SIG-M5 treated with dmso at 0.1 percent for 504 hours (cell line): ENCODE data around the gene FOXN3.

Source experiments
- DNase-seq: peaks from one replicate; lab custom pipeline; 2025; ENCODE audit not compliant: unreplicated experiment; lab: John Stamatoyannopoulos, UW

FOXN3 gene

DNA sequence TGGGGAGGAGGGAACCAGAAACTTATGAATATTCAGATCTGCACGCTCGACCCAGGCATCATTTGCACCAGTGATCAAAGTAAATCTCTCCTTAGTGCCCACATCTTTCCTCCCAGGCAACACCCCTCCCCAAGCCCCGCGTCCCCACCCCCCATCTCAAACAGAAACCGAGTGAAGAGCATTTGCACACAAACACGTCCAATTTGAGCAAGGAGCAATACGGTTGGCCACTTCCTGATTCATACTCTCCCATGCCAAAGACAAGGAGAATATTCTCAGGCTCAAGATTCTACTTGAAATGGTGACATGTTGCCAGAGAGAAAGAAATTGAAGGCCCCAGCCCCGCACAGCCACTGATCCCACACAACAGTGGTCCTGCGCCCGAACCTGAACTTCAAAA lies 7.1 kb downstream of the FOXN3 start:
- DNase-seq = no peak

GRCh38 chr14:89408907-89409700 lies 7.9 kb downstream of the FOXN3 start:
- no peak for DNase-seq

GRCh38 chr14:89407856-89408255 lies 9.2 kb downstream of the FOXN3 start:
- DNase-seq = no peak

- DNase-seq = no peak
Measured at GRCh38 chr14:89406941-89407340, 10.1 kb downstream of the FOXN3 start.

DNA sequence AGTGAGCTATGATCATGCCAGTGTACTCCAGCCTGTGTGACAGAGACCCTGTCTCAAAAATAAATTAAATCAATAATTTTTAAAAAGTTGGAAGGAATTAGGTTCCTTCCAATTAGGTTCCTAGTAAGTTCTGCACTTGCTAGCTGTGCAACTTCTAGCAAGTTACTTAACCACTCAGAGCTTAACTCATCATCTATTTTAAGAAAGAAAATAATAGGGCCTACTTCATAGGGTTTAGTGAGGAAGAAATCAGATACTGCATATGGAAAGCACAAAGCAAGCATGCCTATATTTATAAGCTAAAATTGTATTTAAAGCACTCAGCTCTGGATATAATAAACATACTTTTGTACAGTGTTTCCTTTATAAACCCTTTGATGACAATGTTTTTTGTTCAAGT lies 10.7 kb downstream of the FOXN3 start:
- DNase-seq = no peak

- DNase-seq = no peak
Measured at GRCh38 chr14:89405712-89406111, 11.3 kb downstream of the FOXN3 start.

DNA sequence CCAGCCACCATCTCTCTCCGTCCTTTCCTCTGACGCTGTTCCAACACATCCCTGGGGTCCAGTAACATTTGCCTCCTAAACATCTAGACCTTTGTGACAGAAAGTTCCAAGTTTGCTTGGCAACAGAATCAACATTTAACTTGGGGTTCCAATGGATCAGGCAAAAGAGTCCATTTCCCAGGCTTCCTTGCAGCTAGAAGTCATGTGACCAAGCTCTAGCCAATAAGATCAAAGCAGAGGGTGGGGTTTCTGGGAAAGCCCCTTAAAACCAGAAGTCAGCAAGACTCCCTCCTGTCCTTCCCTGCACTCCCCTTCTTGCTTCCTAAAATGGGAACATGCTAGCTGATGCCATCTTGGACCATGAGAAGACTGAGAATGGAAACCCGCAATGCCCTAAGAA lies 14.7 kb downstream of the FOXN3 start:
- no peak for DNase-seq

- DNase-seq = no peak
Measured at GRCh38 chr14:89401761-89402160, 15.3 kb downstream of the FOXN3 start.

GRCh38 chr14:89401241-89401640 lies 15.8 kb downstream of the FOXN3 start:
- no peak for DNase-seq

DNA sequence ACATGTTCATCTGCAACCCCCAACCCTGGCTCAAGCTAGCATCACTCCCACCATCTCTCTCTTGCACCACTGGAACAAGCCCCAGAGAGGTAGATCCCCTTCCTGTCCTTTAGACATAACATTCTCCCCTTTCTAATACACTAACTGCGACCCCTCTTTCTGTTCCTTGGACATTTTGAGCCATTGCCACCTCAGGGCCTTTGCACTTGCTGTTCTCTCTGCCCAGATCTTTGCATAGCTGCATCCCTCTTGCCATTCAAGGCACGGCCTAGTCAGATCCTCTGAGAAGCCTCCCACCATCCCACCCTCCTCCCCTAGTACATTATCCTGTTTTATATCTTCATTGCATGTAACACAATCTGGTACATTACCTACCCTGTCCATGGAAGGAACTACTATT lies 16.5 kb downstream of the FOXN3 start:
- DNase-seq = no peak

DNA sequence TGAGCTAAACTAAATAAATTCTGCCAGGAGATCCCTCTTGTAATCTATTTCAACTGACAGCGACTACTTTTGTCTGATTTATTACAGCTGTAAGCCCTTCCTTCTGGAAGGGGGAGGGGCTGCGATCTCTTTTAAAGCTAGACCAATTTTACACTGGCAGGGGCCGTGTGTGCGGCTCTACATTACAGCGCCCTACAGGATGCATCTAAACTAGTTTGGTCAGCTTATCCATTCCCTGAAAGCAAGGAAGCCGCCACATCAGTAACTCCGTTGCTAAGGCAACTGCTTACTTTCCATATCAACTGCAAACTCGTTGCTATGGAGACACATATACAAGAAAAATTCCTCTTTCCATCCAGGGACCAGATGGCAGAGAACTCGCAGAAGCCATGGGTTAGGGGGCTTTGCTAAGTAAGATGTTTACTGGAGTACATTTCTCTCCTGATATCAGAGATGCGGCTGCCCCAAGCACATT lies 17.4 kb downstream of the FOXN3 start:
- DNase-seq = no peak

GRCh38 chr14:89399157-89399556 lies 17.9 kb downstream of the FOXN3 start:
- no peak for DNase-seq

- DNase-seq = peak; percentile 55
Measured at GRCh38 chr14:89397569-89398230, 19.3 kb downstream of the FOXN3 start.

DNA sequence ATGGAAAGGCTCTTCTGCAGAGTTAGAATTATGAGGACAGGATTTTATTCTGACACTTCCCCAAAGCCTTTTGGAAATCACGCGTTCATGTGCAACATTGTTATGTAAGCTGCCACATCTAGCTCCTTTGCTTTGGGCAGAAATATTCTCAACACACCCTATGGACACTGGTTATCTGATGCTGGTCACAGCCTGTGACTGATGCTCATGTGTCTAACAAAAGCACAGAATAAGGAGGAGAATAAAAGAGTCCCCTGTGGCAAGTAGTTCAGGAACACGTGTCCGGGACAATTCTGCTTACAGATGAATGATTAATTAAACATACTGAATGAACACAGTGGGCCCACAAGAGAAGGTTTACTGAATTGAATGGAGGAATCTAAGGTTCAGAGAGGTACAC lies 22.1 kb downstream of the FOXN3 start:
- DNase-seq = no peak

DNA sequence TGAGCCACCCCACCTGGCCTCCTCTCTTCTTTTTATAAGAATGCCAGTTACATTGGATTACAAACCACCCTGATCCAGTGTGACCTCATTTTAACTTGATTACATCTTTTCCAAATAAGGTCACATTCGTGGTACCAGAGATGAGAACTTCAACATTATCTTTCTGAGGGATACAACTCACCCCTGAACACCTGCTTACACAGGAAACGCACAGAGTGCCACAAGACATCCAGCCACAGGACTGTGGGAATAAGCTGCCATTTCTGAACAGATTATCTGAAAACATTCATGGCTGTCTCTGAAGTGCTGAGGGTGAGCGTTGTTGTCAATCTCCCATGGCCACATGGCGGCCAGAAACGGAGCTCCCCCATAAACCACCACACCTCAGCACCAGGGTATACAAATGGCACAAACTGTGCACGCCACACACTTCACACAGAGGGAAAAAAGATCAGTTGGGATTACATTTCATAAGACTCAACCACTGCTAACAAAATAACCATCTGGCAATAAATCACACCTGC lies 23.7 kb downstream of the FOXN3 start:
- DNase-seq = no peak

GRCh38 chr14:89392181-89392580 lies 24.9 kb downstream of the FOXN3 start:
- DNase-seq = no peak

DNA sequence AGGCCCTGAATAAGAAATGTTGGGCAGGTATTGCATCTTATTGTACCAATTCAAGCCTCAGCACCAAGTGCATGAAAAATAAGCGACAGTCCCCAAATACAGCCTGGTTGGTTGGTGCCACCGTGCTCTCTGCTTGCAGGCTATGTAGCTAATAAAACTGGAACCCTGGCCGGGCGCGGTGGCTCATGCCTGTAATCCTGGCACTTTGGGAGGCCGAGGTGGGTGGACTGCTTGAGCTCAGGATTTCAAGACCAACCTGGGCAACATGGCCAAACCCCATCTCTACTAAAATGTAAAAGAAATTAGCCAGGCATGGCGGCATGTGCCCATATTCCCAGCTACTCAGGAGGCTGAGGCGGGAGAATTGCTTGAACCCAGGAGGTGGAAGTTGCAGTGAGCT lies 25.5 kb downstream of the FOXN3 start:
- DNase-seq = no peak

DNA sequence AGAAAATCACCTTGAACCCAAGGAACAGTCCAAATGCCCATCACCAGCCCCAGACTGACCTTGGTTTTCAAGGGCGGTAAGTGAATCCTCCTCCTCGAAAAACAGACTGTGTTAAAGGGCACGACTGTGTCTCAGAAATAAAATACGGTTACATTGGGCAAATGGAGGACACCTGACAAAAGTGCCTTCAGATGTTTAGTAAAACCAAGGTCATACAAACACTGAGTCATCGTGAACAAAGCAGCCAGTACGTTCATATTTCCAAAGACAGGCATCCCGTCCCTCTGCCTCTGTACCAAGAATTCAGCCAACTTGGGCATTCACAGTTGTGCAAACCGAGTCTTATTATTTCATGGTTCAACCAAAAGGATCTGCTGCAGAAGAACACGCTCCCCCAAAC lies 25.9 kb downstream of the FOXN3 start:
- DNase-seq = no peak

DNA sequence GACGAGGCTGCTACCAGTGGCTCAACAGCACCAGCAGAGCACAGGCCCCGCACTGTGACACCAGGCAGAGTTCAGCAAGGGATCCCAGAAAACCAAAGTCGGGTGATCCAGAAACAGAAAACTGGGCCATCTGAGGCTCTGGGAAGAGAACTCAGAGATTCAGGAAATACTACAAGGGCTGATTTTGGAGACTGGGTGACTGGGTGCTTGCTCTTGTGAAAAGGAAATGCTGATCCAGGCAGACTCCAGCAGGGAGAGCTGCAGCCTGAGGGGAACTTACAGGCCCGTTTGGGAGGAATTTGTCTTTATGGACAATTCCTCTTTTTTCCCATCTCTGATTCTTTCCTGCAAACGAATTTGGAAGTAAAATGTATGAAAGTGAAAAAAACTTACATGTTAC lies 28.2 kb downstream of the FOXN3 start:
- no peak for DNase-seq

DNA sequence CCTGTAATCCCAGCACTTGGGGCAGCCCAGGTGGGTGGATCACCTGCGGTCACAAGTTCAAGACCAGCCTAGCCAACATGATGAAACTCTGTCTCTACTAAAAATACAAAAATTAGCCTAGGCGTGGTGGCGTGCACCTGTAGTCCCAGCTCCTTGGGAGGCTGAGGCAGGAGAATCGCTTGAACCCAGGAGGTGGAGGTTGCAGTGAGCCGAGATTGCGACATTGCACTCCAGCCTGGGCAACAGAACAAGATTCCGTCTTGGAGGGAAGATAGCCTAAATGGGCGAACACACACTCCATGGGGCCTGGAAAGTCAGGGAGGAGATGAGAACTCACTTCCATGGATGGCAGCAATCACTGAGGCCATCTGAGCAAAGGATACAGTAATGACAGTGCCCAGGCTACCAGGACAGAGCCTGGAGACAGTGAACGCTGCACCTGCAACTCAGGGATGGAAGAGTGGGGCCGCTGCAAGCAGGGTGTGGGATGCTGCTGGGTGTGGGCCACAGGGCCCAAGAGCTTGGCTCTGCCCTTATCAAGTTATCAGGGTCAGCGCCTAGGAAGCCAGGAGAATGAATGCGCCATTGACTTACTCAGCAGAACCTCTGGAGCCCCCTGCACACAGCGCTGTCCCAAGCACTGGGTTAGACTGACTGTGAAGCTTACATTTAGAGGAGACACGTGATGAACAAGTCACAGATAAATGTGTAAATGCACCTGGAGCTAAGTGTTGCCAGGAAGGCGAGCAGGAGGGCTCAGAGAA lies 28.9 kb downstream of the FOXN3 start:
- no peak for DNase-seq

- DNase-seq = no peak
Measured at GRCh38 chr14:89386212-89386886, 30.7 kb downstream of the FOXN3 start.
